ENCODE measurements around the gene BMF. TPM values are rescaled to one million over a fixed set of nuclear protein-coding genes. Genes with fewer than 3 reads are reported as not detected.

Gene BMF
- total and polyA plus RNA-seq, 2 of the 4 experiments (the other 2 are of a cell fraction): 2.4 to 2.9 TPM

DNA sequence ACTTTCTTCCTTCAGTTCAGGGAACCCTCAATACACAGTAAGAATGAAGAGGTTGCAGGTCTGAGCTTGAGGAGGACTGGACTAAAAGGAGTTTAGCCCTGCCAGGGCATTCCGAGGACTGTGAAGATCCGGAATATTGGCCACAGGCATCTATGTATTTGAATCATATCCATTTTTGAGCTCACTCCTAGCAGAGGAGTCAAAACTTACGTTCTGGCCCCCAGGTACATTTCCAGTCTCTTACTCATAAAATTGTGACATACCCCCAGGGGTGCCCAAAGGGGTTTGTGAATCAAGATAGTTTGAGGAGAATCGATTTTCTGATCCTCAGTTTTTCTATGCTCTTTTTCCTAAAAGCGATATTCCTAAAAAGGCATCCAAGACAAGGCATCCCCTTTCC is 42.1 kb downstream of the BMF start:
- no CpG with 5 or more reads among the region's 5 CpGs for WGBS, 2 experiments (ENCODE audit: extremely low coverage in 2 of 2, insufficient read length in 1 of 2)
- Histone ChIP-seq H3K4me1 (ENCODE audit: control insufficient read depth, insufficient read depth, low read length) (peaks cover 25% of the 10 kb centered on the region), H3K4ac (ENCODE audit: low read depth, low read length) (peak overlapping the region; percentile 47), H3K27me3 (ENCODE audit: control insufficient read depth, insufficient read depth, low read length) (no peaks in the 10 kb centered on the region), H3K4me2 (ENCODE audit: low read depth, low read length) (no peak overlapping the region), H3K4me3 (ENCODE audit: insufficient read depth, low read depth, low read length) (no peak overlapping the region), H4K91ac (ENCODE audit: insufficient read depth, low read depth, low read length) (peak overlapping the region; percentile 68; the same call in 1 of the 2 replicates), H2AFZ (replicated peaks; ENCODE audit: low read length, poor library complexity) (no peak overlapping the region), H3K9me1 (ENCODE audit: insufficient read depth, low read length) (peaks cover 24% of the 10 kb centered on the region), H3K23ac (ENCODE audit: low read depth, low read length) (peak overlapping the region; percentile 44; the same call in 1 of the 2 replicates), H3K14ac (replicated peaks; ENCODE audit: low read depth, low read length) (0 out of 2 replicates have a peak overlapping the region, but pooled peaks have one; percentile 53), H4K20me1 (ENCODE audit: insufficient read depth, low read length) (no peaks in the 10 kb centered on the region), H3K18ac (ENCODE audit: low read depth, low read length) (no peak overlapping the region), H3K9me3 (ENCODE audit: control insufficient read depth, insufficient read depth, low read length) (no peaks in the 10 kb centered on the region), H4K8ac (ENCODE audit: low read depth in 2 of 2, low read length in 2 of 2) (no peak overlapping the region; a peak in 1 of 4 replicates), H2BK20ac (ENCODE audit: low read depth, low read length) (peak overlapping the region; percentile 57), H3K56ac (ENCODE audit: extremely low read depth, insufficient read depth, low read length) (no peak overlapping the region), H3K36me3 (ENCODE audit: control insufficient read depth, insufficient read depth, low read length) (no peaks in the 10 kb centered on the region), H3K9ac (ENCODE audit: low read depth, low read length) (no peak overlapping the region), H4K5ac (ENCODE audit: low read depth, low read length) (no peak overlapping the region), H2BK5ac (ENCODE audit: low read depth, low read length, poor library complexity, severe bottlenecking) (no peak overlapping the region), H2AK5ac (ENCODE audit: low read depth, low read length) (peak overlapping the region; percentile 2; the same call in 1 of the 2 replicates), H2AK9ac (replicated peaks; ENCODE audit: low read depth, low read length, poor library complexity) (no peak overlapping the region), H3K79me1 (ENCODE audit: low read depth in 1 of 2, low read length in 2 of 2) (peaks cover 0 to 8% of the 10 kb centered on the region in 2 experiments; a peak in 1 of 4 replicates), H3K27ac (ENCODE audit: insufficient read depth, low read length) (no peak overlapping the region), H2BK15ac (ENCODE audit: low read depth, low read length) (peak overlapping the region; percentile 35; the same call in 1 of the 3 replicates), H2BK120ac (ENCODE audit: low read depth, low read length) (peak overlapping the region; percentile 24; the same call in 1 of the 2 replicates)
- no peak for ATAC-seq (ENCODE audit: low read depth)
- BruUV-seq (replicated peaks): no TSS peak
- DNase-seq: no peak
- ChIA-PET CTCF (no interaction called here), POLR2A (ENCODE audit: unreplicated experiment) (interaction anchor here (0.6 kb wide), 1 partner anchor 11 kb away, joined by 5 read pairs; no protein-coding TSS in a partner anchor)
- dilution Hi-C loops (cut with HindIII; ENCODE audit: low sequenced_read_pairs, unreplicated experiment): no loop called here
- no peak for TF ChIP-seq NFE2L2 (IDR thresholded peaks at IDR 0.05; ENCODE audit: low read depth, low read length)
- TF ChIP-seq MAZ (IDR thresholded peaks at IDR 0.05; ENCODE audit: borderline replicate concordance, low read depth, low read length): no peak
- no peak for TF ChIP-seq CHD1 (IDR thresholded peaks at IDR 0.05; ENCODE audit: low read depth, low read length)
- TF ChIP-seq POLR2A (IDR thresholded peaks at IDR 0.05; ENCODE audit: low read depth, low read length): no peak
- no peak for TF ChIP-seq RFX5 (IDR thresholded peaks at IDR 0.05; ENCODE audit: low read depth, low read length)
- no peak for TF ChIP-seq MXI1 (IDR thresholded peaks at IDR 0.05; ENCODE audit: borderline replicate concordance, low read depth, low read length)
- TF ChIP-seq, protein P1, sequence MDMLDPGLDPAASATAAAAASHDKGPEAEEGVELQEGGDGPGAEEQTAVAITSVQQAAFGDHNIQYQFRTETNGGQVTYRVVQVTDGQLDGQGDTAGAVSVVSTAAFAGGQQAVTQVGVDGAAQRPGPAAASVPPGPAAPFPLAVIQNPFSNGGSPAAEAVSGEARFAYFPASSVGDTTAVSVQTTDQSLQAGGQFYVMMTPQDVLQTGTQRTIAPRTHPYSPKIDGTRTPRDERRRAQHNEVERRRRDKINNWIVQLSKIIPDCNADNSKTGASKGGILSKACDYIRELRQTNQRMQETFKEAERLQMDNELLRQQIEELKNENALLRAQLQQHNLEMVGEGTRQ (IDR thresholded peaks at IDR 0.05; ENCODE audit: low read depth, low read length): no peak
- no peak for TF ChIP-seq CEBPB (IDR thresholded peaks at IDR 0.05; ENCODE audit: low read depth, low read length)
- no peak for TF ChIP-seq FOS (IDR thresholded peaks at IDR 0.05; ENCODE audit: low read depth, low read length)
- TF ChIP-seq MAFK (IDR thresholded peaks at IDR 0.05; ENCODE audit: low read depth, low read length): no peak
- TF ChIP-seq RAD21 (IDR thresholded peaks at IDR 0.05; ENCODE audit: low read length): no peak
- TF ChIP-seq RCOR1 (IDR thresholded peaks at IDR 0.05; ENCODE audit: insufficient replicate concordance, low read length): no peak
- no peak for TF ChIP-seq BHLHE40 (IDR thresholded peaks at IDR 0.05; ENCODE audit: low read depth, low read length)
- TF ChIP-seq SMC3 (IDR thresholded peaks at IDR 0.05; ENCODE audit: low read depth, low read length): no peak
- TF ChIP-seq, protein P2, sequence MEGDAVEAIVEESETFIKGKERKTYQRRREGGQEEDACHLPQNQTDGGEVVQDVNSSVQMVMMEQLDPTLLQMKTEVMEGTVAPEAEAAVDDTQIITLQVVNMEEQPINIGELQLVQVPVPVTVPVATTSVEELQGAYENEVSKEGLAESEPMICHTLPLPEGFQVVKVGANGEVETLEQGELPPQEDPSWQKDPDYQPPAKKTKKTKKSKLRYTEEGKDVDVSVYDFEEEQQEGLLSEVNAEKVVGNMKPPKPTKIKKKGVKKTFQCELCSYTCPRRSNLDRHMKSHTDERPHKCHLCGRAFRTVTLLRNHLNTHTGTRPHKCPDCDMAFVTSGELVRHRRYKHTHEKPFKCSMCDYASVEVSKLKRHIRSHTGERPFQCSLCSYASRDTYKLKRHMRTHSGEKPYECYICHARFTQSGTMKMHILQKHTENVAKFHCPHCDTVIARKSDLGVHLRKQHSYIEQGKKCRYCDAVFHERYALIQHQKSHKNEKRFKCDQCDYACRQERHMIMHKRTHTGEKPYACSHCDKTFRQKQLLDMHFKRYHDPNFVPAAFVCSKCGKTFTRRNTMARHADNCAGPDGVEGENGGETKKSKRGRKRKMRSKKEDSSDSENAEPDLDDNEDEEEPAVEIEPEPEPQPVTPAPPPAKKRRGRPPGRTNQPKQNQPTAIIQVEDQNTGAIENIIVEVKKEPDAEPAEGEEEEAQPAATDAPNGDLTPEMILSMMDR (conservative IDR thresholded peaks at IDR 0.05; ENCODE audit: low read depth, low read length): no peak
- TF ChIP-seq, protein P3, sequence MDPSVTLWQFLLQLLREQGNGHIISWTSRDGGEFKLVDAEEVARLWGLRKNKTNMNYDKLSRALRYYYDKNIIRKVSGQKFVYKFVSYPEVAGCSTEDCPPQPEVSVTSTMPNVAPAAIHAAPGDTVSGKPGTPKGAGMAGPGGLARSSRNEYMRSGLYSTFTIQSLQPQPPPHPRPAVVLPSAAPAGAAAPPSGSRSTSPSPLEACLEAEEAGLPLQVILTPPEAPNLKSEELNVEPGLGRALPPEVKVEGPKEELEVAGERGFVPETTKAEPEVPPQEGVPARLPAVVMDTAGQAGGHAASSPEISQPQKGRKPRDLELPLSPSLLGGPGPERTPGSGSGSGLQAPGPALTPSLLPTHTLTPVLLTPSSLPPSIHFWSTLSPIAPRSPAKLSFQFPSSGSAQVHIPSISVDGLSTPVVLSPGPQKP (IDR thresholded peaks at IDR 0.05; ENCODE audit: borderline replicate concordance, low read depth, low read length): no peak
- in situ Hi-C loops (cut with MboI; ENCODE audit: low sequenced_read_pairs): no loop called here
- intact Hi-C loops (cut with micrococcal nuclease): no loop called here
